Measurements from ENCODE around the gene ENO4. TPM values are rescaled to one million over a fixed set of nuclear protein-coding genes. Genes with fewer than 3 reads are reported as not detected.
A peak's percentile ranks its signal among the peaks of the same experiment; 100 is the strongest.

The ENO4 gene
- total and polyA plus RNA-seq, 4 donors, result 1.2 to 6.3 (median 4.7) TPM

DNA sequence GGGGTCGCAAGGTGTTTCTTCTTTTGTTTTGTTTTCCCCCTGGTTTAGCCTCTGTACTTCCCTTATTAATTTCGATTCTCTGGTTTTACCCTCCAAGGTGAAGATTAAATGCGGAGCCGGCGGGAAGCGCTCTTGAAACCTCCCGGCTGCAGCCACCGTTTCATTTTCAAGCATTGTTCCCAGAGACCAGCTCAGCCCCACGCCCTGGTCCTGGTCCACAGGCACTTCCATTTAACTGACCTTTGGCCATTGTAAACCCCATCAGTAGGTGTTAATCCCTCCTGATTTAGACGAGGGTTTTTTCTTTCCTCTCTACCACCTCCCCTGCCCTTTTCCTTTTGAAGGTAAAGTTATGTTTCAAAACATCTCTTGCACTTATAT is 39.2 kb upstream of the ENO4 start:
- no peak for DNase-seq (ENCODE audit: low read depth in 4 of 6, low spot score in 6 of 6)
- H3K36me3 ChIP-seq (ENCODE audit: control insufficient read depth, insufficient read depth, low read length), result no peaks in the 10 kb centered on the region
- 86% methylated on average over 8 of the region's 10 CpGs for WGBS (ENCODE audit: insufficient coverage)
- no peaks in the 10 kb centered on the region for H3K27me3 ChIP-seq (ENCODE audit: control insufficient read depth, insufficient read depth, low read length)
- no peak overlapping the region for H3K27ac ChIP-seq (ENCODE audit: low read depth, low read length)
- H3K9me3 ChIP-seq (ENCODE audit: control insufficient read depth, insufficient read depth, low read length), result no peaks in the 10 kb centered on the region
- H3K4me1 ChIP-seq (ENCODE audit: control insufficient read depth, insufficient read depth, low read length), result peaks cover 2% of the 10 kb centered on the region
- no peak overlapping the region for H3K4me3 ChIP-seq (ENCODE audit: low read depth, low read length)

GRCh38 chr10:116810895-116811294 is 38.4 kb upstream of the ENO4 start:
- no peaks in the 10 kb centered on the region for H3K27me3 ChIP-seq (ENCODE audit: control insufficient read depth, insufficient read depth, low read length)
- no CpG with 5 or more reads among the region's 2 CpGs for WGBS (ENCODE audit: insufficient coverage)

GRCh38 chr10:116811691-116812090 is 37.6 kb upstream of the ENO4 start:
- H3K4me1 ChIP-seq (ENCODE audit: control insufficient read depth, insufficient read depth, low read length), result peaks cover 7% of the 10 kb centered on the region
- 83% methylated on average over 2 of the region's 11 CpGs for WGBS (ENCODE audit: insufficient coverage)
- no peak overlapping the region for H3K4me3 ChIP-seq (ENCODE audit: low read depth, low read length)
- H3K27ac ChIP-seq (ENCODE audit: low read depth, low read length), result no peak overlapping the region
- DNase-seq (ENCODE audit: low read depth in 4 of 6, low spot score in 6 of 6), result no peak
- no peaks in the 10 kb centered on the region for H3K27me3 ChIP-seq (ENCODE audit: control insufficient read depth, insufficient read depth, low read length)
- no peaks in the 10 kb centered on the region for H3K9me3 ChIP-seq (ENCODE audit: control insufficient read depth, insufficient read depth, low read length)
- H3K36me3 ChIP-seq (ENCODE audit: control insufficient read depth, insufficient read depth, low read length), result no peaks in the 10 kb centered on the region

More at GRCh38 chr10:116810895-116811294, 38.4 kb upstream of the ENO4 start:
- Histone ChIP-seq H3K27ac (ENCODE audit: low read depth, low read length) (no peak overlapping the region), H3K4me3 (ENCODE audit: low read depth, low read length) (no peak overlapping the region), H3K4me1 (ENCODE audit: control insufficient read depth, insufficient read depth, low read length) (peaks cover 6% of the 10 kb centered on the region), H3K36me3 (ENCODE audit: control insufficient read depth, insufficient read depth, low read length) (no peaks in the 10 kb centered on the region), H3K9me3 (ENCODE audit: control insufficient read depth, insufficient read depth, low read length) (no peaks in the 10 kb centered on the region)
- no peak for DNase-seq (ENCODE audit: low read depth in 4 of 6, low spot score in 6 of 6)

DNA sequence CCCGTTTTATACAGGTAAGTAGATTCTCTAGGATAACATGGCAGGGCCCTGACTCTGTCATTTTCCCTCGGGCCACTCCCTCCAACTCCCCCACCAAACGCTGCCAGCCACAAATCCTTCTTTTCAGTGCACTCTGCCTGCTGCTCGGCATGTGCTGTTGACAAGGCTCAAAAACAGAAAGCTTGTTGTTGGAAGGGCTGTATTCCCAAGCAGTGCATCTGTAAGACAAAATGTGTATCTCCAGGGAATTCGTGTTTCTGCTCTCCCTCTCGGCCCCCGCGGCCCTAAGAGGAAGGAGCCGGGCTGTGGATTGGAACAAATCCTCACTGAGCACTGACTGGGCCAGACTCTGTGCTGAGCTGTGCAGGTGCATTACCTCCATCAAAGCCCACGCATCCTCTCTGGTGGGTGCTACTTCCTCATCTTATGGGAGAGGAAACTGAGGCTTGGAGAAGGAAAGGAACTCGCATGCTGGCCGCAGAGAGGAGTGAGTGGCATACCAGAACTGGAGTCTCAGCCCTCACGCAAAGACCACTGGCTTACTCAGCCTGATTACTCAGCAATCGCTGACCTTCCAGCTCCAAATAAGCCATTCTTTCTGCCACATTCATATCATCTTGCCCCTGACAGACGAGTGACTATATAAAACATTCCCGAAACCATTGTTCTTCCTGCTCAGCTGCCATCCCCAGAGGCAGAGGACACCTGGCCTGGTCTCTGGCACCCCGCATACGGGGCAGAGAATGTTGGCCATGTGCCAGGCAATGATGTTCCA is 33.5 kb upstream of the ENO4 start:
- H3K27me3 ChIP-seq (ENCODE audit: control insufficient read depth, insufficient read depth, low read length), result peaks cover 3% of the 10 kb centered on the region
- H3K36me3 ChIP-seq (ENCODE audit: control insufficient read depth, insufficient read depth, low read length), result no peaks in the 10 kb centered on the region
- no peak overlapping the region for H3K27ac ChIP-seq (ENCODE audit: low read depth, low read length)
- no peak overlapping the region for H3K4me3 ChIP-seq (ENCODE audit: low read depth, low read length)
- DNase-seq (ENCODE audit: low read depth in 4 of 6, low spot score in 6 of 6), result peak in 1 of 6 donors; percentile 36
- 55% methylated on average over 12 of the region's 18 CpGs for WGBS (ENCODE audit: insufficient coverage)
- peaks cover 5% of the 10 kb centered on the region for H3K4me1 ChIP-seq (ENCODE audit: control insufficient read depth, insufficient read depth, low read length)
- no peaks in the 10 kb centered on the region for H3K9me3 ChIP-seq (ENCODE audit: control insufficient read depth, insufficient read depth, low read length)

- Histone ChIP-seq H3K9me3 (ENCODE audit: control insufficient read depth, insufficient read depth, low read length) (no peaks in the 10 kb centered on the region), H3K4me1 (ENCODE audit: control insufficient read depth, insufficient read depth, low read length) (peaks cover 5% of the 10 kb centered on the region), H3K36me3 (ENCODE audit: control insufficient read depth, insufficient read depth, low read length) (no peaks in the 10 kb centered on the region), H3K27me3 (ENCODE audit: control insufficient read depth, insufficient read depth, low read length) (peaks cover 3% of the 10 kb centered on the region), H3K27ac (ENCODE audit: low read depth, low read length) (no peak overlapping the region), H3K4me3 (ENCODE audit: low read depth, low read length) (no peak overlapping the region)
- no peak for DNase-seq (ENCODE audit: low read depth in 4 of 6, low spot score in 6 of 6)
- WGBS (ENCODE audit: insufficient coverage), result 35% methylated on average over 3 of the region's 10 CpGs
Measured at GRCh38 chr10:116817178-116817577, 32.1 kb upstream of the ENO4 start.

GRCh38 chr10:116817780-116818343 is 31.4 kb upstream of the ENO4 start:
- Histone ChIP-seq H3K9me3 (ENCODE audit: control insufficient read depth, insufficient read depth, low read length) (no peaks in the 10 kb centered on the region), H3K27ac (ENCODE audit: low read depth, low read length) (no peak overlapping the region), H3K4me3 (ENCODE audit: low read depth, low read length) (no peak overlapping the region), H3K36me3 (ENCODE audit: control insufficient read depth, insufficient read depth, low read length) (no peaks in the 10 kb centered on the region), H3K4me1 (ENCODE audit: control insufficient read depth, insufficient read depth, low read length) (peaks cover 5% of the 10 kb centered on the region), H3K27me3 (ENCODE audit: control insufficient read depth, insufficient read depth, low read length) (peaks cover 3% of the 10 kb centered on the region)
- 87% methylated on average over 8 of the region's 8 CpGs for WGBS (ENCODE audit: insufficient coverage)
- DNase-seq (ENCODE audit: low read depth in 4 of 6, low spot score in 6 of 6), result no peak

DNA sequence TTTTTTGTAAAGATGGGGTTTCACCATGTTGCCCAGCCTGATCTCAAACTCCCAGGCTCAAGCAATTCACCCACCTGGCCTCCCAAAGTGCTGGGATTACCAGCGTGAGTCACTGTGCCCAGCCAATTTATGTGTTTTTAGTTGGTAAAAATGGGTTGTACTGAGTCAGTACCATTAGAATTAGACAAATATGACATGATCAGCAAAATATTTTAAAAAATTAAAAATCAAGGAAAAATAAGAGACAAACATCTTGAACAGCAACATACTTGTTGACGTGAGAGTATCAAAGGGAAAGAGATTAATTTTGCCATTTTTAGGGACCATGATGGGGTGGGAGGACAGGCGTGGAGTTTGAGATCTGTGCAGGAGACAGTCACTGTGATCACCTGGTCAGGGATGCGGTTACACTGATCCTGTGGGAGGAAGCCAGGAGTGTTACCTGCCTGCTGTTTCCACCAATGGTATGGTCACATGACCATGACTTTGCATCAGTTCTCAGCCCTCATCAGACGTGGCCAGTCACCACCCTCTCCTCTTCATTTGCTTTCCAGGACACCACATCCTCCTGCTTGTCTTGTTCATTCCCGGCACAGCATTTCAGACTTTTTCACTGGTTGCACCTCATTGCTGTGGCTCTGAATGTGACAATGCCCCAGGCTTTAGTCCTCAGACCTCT is 29.2 kb upstream of the ENO4 start:
- Histone ChIP-seq H3K4me3 (ENCODE audit: low read depth, low read length) (no peak overlapping the region), H3K9me3 (ENCODE audit: control insufficient read depth, insufficient read depth, low read length) (no peaks in the 10 kb centered on the region), H3K27me3 (ENCODE audit: control insufficient read depth, insufficient read depth, low read length) (peaks cover 3% of the 10 kb centered on the region), H3K36me3 (ENCODE audit: control insufficient read depth, insufficient read depth, low read length) (no peaks in the 10 kb centered on the region), H3K27ac (ENCODE audit: low read depth, low read length) (no peak overlapping the region), H3K4me1 (ENCODE audit: control insufficient read depth, insufficient read depth, low read length) (peaks cover 5% of the 10 kb centered on the region)
- WGBS (ENCODE audit: insufficient coverage), result 84% methylated on average over 4 of the region's 6 CpGs
- no peak for DNase-seq (ENCODE audit: low read depth in 4 of 6, low spot score in 6 of 6)

DNA sequence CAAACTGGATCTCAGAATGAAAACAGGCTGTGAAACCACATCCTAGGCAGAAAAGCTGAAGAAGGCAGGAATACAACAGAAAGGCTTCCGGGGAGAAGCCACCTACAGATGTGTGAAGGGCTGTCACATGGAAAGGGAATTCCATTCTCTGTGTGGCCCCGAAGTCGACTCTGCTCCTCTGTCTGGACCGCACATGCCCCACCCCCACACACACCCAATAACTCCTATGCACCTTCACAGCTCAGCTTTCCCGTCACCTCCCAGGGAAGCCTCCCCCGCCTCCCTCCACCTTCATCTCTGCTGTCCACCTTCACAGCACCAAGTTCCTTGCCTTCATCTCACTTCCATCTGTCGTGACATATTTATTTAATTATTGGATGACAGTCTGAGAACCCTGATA is 23.4 kb upstream of the ENO4 start:
- no peak overlapping the region for H3K27ac ChIP-seq (ENCODE audit: low read depth, low read length)
- no peaks in the 10 kb centered on the region for H3K9me3 ChIP-seq (ENCODE audit: control insufficient read depth, insufficient read depth, low read length)
- no peaks in the 10 kb centered on the region for H3K36me3 ChIP-seq (ENCODE audit: control insufficient read depth, insufficient read depth, low read length)
- no peaks in the 10 kb centered on the region for H3K4me1 ChIP-seq (ENCODE audit: control insufficient read depth, insufficient read depth, low read length)
- no peaks in the 10 kb centered on the region for H3K27me3 ChIP-seq (ENCODE audit: control insufficient read depth, insufficient read depth, low read length)
- no peak overlapping the region for H3K4me3 ChIP-seq (ENCODE audit: low read depth, low read length)
- no peak for DNase-seq (ENCODE audit: low read depth in 4 of 6, low spot score in 6 of 6)
- WGBS (ENCODE audit: insufficient coverage), result 51% methylated on average over 5 of the region's 7 CpGs

GRCh38 chr10:116826803-116827202 is 22.5 kb upstream of the ENO4 start:
- H3K27ac ChIP-seq (ENCODE audit: low read depth, low read length), result no peak overlapping the region
- no peaks in the 10 kb centered on the region for H3K4me1 ChIP-seq (ENCODE audit: control insufficient read depth, insufficient read depth, low read length)
- no peaks in the 10 kb centered on the region for H3K27me3 ChIP-seq (ENCODE audit: control insufficient read depth, insufficient read depth, low read length)
- no peaks in the 10 kb centered on the region for H3K9me3 ChIP-seq (ENCODE audit: control insufficient read depth, insufficient read depth, low read length)
- H3K36me3 ChIP-seq (ENCODE audit: control insufficient read depth, insufficient read depth, low read length), result no peaks in the 10 kb centered on the region
- DNase-seq (ENCODE audit: low read depth in 4 of 6, low spot score in 6 of 6), result peak in 1 of 6 donors; percentile 43
- WGBS (ENCODE audit: insufficient coverage), result 64% methylated on average over 2 of the region's 7 CpGs
- H3K4me3 ChIP-seq (ENCODE audit: low read depth, low read length), result no peak overlapping the region

All from spinal cord (tissue), 10 donors.